AG10803 (cell line): Measurements from ENCODE around the gene LIPH.
"Not testable (repeated sequence)": the region's sequence is repeated elsewhere in the genome, so short reads cannot be mapped to it uniquely, and the experiment has no call there.

Experiments used
- DNase-seq: peaks from one replicate; pipeline ENCODE4 v3.0.0; 2010; ENCODE audit warnings: low read depth
- H3K4me3 ChIP-seq: 2 replicates; pipeline ENCODE4 v1.5.1; 2011; ENCODE audit warnings: mild to moderate bottlenecking, low read length, control low read depth
- CTCF ChIP-seq: conservative IDR thresholded peaks from 2 replicates; pipeline ENCODE4 v1.5.1; 2011; ENCODE audit warnings: mild to moderate bottlenecking, low read length, control low read depth, inconsistent platforms

LIPH gene

GRCh38 chr3:185583925-185584324, 31.5 kb upstream of the LIPH start:
- DNase-seq, result no peak
- H3K4me3 ChIP-seq, result no peak overlapping the region

GRCh38 chr3:185582871-185583270, 30.5 kb upstream of the LIPH start:
- no peak overlapping the region for H3K4me3 ChIP-seq
- DNase-seq, result no peak
- no peak for TF ChIP-seq CTCF

More at GRCh38 chr3:185583925-185584324, 31.5 kb upstream of the LIPH start:
- TF ChIP-seq CTCF, result no peak

GRCh38 chr3:185582236-185582635, 29.8 kb upstream of the LIPH start:
- no peak for TF ChIP-seq CTCF
- H3K4me3 ChIP-seq, result no peak overlapping the region
- no peak for DNase-seq

- H3K4me3 ChIP-seq, result not testable (repeated sequence)
- DNase-seq, result peak; percentile 35
- TF ChIP-seq CTCF, result peak; percentile 55
Measured at GRCh38 chr3:185575108-185575869, 22.9 kb upstream of the LIPH start.

- no peak for TF ChIP-seq CTCF
- H3K4me3 ChIP-seq, result no peak overlapping the region
- DNase-seq, result no peak
Measured at GRCh38 chr3:185572183-185572582, 19.8 kb upstream of the LIPH start.

GRCh38 chr3:185561958-185562357, 9.6 kb upstream of the LIPH start:
- DNase-seq, result no peak
- H3K4me3 ChIP-seq, result no peak overlapping the region
- TF ChIP-seq CTCF, result no peak

GRCh38 chr3:185561374-185561943, 9.1 kb upstream of the LIPH start:
- no peak for DNase-seq
- H3K4me3 ChIP-seq, result no peak overlapping the region
- no peak for TF ChIP-seq CTCF
